M059J (cell line): Measurements from ENCODE around the gene PGAP6. TPM values are rescaled to one million over a fixed set of nuclear protein-coding genes. Genes with fewer than 3 reads are reported as not detected.
"Not testable (repeated sequence)": the region's sequence is repeated elsewhere in the genome, so short reads cannot be mapped to it uniquely, and the experiment has no call there.

Source experiments
- DNase-seq: peaks from one replicate; pipeline ENCODE4 v3.0.0-alpha.2; 2012; ENCODE audit warnings: low read depth
- total RNA-seq: library from RNA; depleted of rRNA; stranded (reverse); fragments of >200 nt; shearing (Covaris generic); gene quantifications from 2 replicates; pipeline ENCODE4 v1.2.3, GENCODE V29; 2014

Gene PGAP6
- total RNA-seq, 1 experiment from 2014 or later, result 71.2 TPM

DNA sequence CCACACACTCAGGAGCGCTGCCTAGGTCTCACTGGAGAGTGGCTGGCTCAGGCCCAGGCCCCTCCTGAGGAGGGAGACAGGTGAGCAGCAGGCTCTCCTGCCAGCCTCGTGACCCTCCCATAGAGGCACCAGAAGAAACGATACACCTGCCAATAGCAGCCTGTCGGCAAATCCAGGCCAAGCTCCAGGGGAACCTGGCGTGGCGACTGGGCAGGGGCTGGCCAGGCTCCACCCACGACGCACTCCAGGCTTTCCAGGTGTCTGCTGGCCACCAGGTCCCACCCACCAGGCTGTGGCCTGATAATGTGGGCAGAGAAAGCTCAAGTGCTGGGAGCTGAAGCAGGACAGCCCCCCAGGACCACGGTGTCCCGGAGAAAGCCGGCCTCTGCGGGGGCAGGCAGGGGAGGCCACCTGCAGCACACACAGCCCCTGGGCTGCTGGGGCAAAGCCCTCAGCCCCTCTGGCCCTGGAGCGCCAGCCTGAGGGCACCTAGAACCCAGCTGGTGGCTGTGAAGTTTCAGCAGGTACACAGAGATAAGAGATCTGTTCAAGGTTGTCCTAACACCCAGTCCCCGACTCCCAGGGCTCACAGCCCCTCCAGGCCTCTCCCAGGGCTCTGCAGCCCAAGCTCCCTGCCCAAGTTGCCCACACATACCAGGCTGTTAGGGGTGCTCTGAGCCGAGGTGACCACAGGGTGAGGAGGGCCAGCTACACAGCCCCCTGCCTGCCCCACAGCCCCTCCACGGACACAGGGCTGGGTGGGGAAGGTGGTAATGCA lies 2.4 kb downstream of the PGAP6 start:
- DNase-seq, result no peak

GRCh38 chr16:378821-379182 lies 3.0 kb downstream of the PGAP6 start:
- DNase-seq, result no peak

GRCh38 chr16:378113-378820 lies 3.5 kb downstream of the PGAP6 start:
- not testable (repeated sequence) for DNase-seq

DNA sequence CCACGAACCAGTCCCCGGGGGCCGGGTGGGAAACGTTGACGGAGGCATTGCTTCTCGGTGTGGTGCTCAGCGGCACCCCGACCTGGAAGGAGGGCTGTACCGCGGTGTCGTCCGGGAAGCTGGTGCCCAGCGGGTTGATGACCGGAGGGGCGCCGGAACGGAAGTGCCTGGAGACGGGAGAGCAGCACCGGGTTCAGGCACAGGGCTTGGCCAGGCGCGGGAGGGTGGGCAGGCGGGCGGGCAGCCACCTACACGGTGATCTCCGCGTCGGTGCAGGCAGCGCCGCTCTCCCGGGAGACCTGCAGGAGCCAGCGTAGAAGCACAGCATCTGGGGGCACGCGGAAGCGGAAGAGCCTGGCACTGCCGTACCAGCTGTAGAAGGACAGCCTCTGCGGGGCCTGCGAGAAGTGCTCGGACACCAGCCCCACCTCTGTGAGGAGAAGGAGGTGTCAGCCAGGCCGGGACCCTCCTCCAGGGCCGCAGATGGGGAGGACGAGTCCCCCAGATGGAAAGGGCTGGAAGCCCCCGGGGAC lies 4.3 kb downstream of the PGAP6 start:
- no peak for DNase-seq

DNA sequence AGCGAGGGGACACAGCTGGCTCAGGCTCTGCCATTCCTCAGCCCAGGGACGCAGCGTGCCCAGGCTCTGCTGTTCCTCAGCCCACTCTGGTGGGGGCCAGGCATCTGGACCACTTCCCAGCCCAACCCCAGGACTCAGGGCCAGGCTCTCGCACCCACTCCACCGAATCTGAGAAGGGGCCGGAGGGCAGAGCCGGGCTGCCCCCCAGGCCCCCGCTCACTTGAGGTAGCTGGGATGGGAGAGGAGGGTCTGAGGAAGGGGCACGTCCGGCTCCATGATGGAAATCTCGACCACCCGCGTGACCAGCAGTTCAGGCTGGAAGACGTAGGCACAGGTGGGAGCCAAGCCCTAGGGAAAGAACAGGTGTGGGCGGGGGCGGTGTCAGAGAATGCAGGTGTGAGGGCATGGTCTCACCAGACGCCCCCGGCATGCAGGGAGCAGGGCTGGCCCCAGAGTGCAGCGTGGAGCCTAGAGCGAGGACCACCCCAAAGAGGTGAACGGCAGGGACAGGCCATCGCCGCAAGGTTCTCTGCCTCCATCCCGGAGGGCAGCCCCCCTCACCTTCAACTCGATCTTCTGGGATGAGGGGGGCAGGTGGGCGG lies 4.9 kb downstream of the PGAP6 start:
- DNase-seq, result no peak

DNA sequence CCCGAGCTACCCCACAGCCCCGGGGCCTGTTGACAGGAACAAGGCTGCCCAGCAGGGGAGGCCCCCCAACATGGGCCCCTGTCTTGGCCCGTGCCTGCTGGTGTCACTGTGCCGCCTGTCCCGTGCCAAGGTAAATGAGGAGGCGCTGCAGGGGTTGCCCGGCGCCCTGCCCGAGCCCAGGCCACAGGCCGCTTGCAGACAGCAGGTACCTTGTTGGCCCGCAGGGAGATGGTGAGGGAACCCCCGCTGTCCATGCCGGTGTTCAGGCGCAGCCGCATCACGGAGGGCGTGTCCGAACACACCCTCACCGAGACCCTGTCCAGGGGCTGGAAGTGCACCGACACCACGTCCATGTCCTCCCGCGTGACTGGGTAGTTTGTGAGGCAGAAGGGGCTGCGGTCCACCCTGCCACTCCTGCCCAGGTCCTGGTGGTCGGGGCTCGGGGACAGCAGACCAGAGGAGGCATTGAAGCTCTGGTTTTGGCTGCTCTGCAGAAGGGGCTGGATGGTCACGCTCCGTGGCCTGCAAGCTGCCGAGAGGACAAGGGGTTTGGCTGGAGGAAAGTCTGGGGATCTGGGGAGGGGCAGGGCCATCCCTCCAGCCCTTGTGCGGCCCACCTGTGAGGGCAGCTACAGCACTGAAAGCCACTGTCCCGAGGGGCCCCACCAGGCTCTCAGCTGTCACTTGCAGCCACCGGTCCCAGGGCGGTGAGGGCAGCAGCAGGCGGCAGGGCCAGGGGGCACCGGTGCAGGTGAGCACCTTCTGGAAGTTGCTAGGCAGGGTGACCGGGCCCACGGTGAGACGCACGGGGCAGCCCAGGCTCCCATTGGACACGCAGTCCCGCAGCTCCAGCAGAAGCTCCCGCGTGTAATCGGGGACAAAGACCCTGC lies 5.6 kb downstream of the PGAP6 start:
- DNase-seq, result no peak

DNA sequence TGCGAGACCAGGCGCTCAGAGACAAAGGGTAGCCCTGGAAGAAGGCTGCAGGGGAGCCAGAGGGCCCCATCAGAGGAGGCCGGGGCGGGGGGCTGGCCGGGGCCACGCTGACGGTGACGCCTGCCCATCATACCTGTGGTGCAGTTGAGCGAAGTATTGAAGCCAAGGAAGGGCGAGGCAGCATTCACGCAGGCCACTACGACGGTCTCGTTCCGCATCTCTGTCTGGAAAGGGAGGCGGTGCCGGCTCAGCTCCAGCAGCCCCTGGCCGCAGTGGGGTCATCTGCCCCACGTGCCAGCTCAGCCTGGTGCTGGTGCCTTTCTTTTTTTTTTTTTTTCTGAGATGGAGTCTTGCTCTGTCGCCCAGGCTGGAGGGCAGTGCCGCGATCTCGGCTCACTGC lies 6.6 kb downstream of the PGAP6 start:
- no peak for DNase-seq

DNA sequence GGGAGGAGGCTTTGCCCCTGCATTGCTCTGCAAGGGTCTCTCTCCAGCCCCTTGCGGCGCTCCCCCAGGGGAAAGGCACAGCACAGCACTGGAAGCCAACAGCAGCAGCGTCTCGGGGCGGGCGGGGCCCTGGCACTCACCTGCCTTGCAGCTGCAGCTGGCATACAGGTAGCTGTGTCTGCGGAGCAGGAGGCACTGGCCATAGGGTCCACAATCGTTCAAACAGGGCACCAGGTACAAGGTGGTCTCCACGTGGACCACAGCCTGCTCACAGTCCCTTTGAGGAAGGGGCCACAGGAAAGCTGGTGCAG lies 7.2 kb downstream of the PGAP6 start:
- no peak for DNase-seq

- no peak for DNase-seq
Observed at GRCh38 chr16:373848-374615, 7.7 kb downstream of the PGAP6 start.

- DNase-seq, result no peak
Observed at GRCh38 chr16:373020-373598, 8.7 kb downstream of the PGAP6 start.

GRCh38 chr16:372302-372983 lies 9.3 kb downstream of the PGAP6 start:
- no peak for DNase-seq

DNA sequence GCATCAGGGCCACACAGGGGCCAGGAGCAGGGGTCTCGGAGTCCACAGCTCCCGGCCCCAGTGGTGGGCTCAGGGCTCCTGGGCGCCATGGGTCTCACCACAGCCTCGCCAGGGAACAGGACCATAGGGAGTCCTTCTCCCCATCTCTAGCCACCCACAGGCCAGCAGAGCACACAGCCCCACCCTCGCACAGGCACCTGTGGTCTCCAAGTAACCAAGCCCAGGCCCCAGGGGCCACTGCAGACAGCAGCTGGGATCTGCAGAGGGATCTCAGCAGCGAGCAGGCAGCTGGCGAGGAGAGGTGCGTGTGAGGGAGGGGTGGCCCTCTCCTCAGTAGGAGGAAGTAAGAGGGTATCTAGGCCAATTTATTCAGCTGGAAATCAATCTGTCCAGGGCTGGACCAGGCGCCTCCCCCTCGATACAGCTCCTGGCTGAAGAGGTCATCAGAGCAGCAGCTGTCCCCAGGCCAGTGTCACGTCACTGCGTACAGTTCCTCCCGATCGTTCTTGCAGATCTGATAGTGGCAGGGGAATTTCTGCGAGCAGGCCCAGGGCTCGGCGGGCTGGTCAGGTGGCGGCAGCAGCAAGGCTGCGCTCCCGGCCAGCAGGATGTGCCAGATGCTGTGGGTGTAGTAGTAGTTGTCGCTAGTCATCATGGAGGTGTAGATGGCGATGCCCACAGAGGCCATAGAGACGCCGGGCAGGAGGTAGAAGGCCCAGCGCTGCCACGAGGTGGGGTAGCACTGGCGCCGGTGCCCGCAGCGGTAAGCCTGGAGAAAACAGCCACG lies 10.1 kb downstream of the PGAP6 start:
- DNase-seq, result no peak

DNA sequence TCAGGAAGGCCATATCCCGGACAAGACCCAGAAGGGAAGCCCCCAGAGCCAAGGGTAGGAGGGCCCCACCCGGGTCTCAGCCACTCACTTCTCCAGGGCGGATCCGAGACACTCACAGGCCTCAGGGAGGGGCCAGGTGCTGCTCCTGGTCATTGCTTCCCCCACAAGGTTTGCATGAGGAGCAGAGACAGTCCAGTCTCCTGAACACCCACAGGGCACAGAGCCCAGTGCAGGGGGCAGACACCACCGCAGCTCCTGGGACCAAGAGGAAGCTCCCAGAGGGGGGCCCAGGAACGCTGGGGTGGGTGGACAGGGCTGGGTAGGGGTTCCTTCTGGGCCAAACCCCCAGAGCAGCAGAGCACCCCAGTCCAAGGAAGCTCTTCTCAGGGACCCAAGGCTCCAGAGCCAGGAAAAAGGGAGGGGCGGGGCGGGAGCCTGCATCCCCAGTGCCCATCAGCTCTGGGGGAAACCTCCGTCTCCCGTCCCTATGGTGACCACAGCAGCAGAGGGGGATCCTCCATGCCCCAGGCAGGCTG lies 10.7 kb downstream of the PGAP6 start:
- DNase-seq, result no peak

- peak; percentile 89 for DNase-seq
Observed at GRCh38 chr16:370443-370842, 11.3 kb downstream of the PGAP6 start, which contains the start of gene MRPL28. Gene MRPL28, minus strand, starts transcription at chr16:370538. Its CDS starts 320 bp downstream, at chr16:370218.

DNA sequence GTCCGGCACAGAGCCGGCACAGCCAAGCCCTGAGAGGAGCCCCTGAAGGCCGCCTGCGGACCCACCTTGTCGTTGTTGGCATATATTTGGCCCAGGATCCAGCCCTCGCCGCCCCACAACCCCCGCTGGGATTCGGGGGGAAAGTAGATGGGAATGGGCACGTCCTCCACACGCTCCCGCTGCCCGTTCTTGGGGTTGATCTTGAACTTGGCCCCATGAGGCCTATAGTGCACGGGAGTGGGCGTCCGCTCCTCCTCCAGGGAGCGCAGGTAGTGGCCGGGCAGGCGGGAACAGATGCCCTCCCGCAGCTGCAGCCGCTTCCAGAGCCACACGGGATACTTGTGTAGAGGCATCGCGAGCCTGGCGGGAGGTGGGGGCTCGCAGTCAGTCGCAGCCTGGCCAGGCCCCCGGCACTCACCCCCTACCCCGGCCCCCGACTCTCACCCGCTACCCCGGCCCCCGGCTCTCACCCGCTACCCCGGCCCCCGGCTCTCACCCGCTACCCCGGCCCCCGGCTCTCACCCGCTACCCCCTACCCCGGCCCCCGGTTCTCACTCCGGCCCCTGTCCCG lies 11.8 kb downstream of the PGAP6 start:
- DNase-seq, result no peak

- DNase-seq, result no peak
Observed at GRCh38 chr16:369275-369865, 12.4 kb downstream of the PGAP6 start.

DNA sequence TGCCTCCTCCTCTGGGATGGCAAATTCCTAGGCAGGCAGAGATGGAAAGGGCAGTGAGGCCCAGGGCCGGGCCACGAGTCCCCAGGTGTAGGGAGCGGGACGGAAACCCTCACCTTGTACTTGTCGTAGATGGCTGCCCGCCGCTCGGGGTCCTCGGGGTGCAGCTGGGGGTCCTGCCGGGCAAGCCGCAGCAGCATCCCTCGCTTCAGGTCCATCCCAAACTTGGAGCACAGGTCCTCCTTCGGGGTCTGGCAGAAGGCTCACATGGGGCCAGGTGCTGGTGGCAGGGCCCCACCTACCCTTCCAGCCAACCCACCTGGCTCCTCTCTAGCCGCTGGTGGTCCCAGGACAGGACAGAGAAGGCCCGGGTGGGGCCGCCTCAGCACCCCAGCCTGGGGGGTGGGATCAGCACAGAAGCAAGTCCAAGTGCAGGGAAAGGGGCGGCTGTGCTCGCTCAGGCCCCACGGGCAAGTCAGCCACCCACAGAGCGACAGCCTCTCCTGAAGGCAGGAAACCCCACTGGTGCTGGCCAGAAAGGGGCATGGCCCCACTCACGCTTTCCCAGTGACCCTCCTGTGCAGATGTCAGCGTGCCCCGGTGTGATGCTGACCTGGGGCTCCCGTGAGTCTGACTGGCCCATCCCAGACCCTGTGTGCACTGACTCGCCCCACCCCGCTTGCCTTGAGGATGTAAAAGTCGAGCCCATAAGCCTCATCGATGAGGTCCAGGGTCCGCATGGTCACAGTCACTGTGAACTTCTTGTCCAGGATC lies 13.2 kb downstream of the PGAP6 start:
- no peak for DNase-seq
